ENCODE data around the gene CST5. TPM values are rescaled to one million over a fixed set of nuclear protein-coding genes. Genes with fewer than 3 reads are reported as not detected.

CST5 gene
- total RNA-seq, 1 donor from 2014 or later, result not detected

GRCh38 chr20:23856736-23857135 lies 22.8 kb downstream of the CST5 start:
- no peaks in the 10 kb centered on the region for H4K20me1 ChIP-seq (ENCODE audit: low read depth)
- H2AFZ ChIP-seq (replicated peaks), result no peak overlapping the region
- H3K9ac ChIP-seq, result no peak overlapping the region
- Mint-ChIP-seq H3K27me3 (ENCODE audit: insufficient read depth, low read depth) (peaks cover 16% of the 10 kb centered on the region), H3K36me3 (no peaks in the 10 kb centered on the region), H3K27ac (no peak overlapping the region), H3K9me3 (no peaks in the 10 kb centered on the region), H3K4me3 (no peak overlapping the region), H3K4me1 (peaks cover 16% of the 10 kb centered on the region)
- H3K4me1 ChIP-seq, result peaks cover 6% of the 10 kb centered on the region
- no peak overlapping the region for H3K27ac ChIP-seq
- DNase-seq (ENCODE audit: low spot score), result no peak
- no peak overlapping the region for H3K4me3 ChIP-seq
- no peaks in the 10 kb centered on the region for H3K9me3 ChIP-seq (ENCODE audit: low read depth)
- TF ChIP-seq EZH2 (IDR thresholded peaks at IDR 0.05) (no peak), CTCF (IDR thresholded peaks at IDR 0.05) (no peak)
- no peaks in the 10 kb centered on the region for H3F3A ChIP-seq (ENCODE audit: low read depth)
- no peak overlapping the region for H3K4me2 ChIP-seq
- H3K79me2 ChIP-seq (ENCODE audit: low read depth), result no peaks in the 10 kb centered on the region
- no peaks in the 10 kb centered on the region for H3K36me3 ChIP-seq
- no peaks in the 10 kb centered on the region for H3K27me3 ChIP-seq

- H3K4me1 Mint-ChIP-seq, result peaks cover 14% of the 10 kb centered on the region
These were observed 23.3 kb downstream of the CST5 start for GRCh38 chr20:23856226-23856625.

GRCh38 chr20:23841693-23842092 lies 37.9 kb downstream of the CST5 start:
- Mint-ChIP-seq H3K4me3 (no peak overlapping the region), H3K27me3 (ENCODE audit: insufficient read depth, low read depth) (peaks cover 2% of the 10 kb centered on the region), H3K36me3 (no peaks in the 10 kb centered on the region), H3K9me3 (peaks cover 6% of the 10 kb centered on the region), H3K27ac (no peak overlapping the region), H3K4me1 (no peaks in the 10 kb centered on the region)
- Histone ChIP-seq H3K9ac (no peak overlapping the region), H3K4me3 (no peak overlapping the region), H3K27me3 (no peaks in the 10 kb centered on the region), H3K4me2 (no peak overlapping the region), H3K79me2 (ENCODE audit: low read depth) (no peaks in the 10 kb centered on the region), H3K9me3 (ENCODE audit: low read depth) (no peaks in the 10 kb centered on the region), H3K27ac (no peak overlapping the region), H3K4me1 (no peaks in the 10 kb centered on the region), H2AFZ (replicated peaks) (no peak overlapping the region), H4K20me1 (ENCODE audit: low read depth) (no peaks in the 10 kb centered on the region), H3K36me3 (no peaks in the 10 kb centered on the region), H3F3A (ENCODE audit: low read depth) (no peaks in the 10 kb centered on the region)
- DNase-seq (ENCODE audit: low spot score), result no peak
- TF ChIP-seq EZH2phosphoT487 (IDR thresholded peaks at IDR 0.05), result no peak
- no peak for TF ChIP-seq EZH2 (IDR thresholded peaks at IDR 0.05)
- no peak for TF ChIP-seq CTCF (IDR thresholded peaks at IDR 0.05)

More at GRCh38 chr20:23856226-23856625, 23.3 kb downstream of the CST5 start:
- no peak for TF ChIP-seq EZH2 (IDR thresholded peaks at IDR 0.05)
- Mint-ChIP-seq H3K36me3 (no peaks in the 10 kb centered on the region), H3K4me3 (no peak overlapping the region), H3K27me3 (ENCODE audit: insufficient read depth, low read depth) (peaks cover 16% of the 10 kb centered on the region), H3K9me3 (no peaks in the 10 kb centered on the region), H3K27ac (peak overlapping the region; percentile 48)
- peaks cover 9% of the 10 kb centered on the region for H3K4me1 ChIP-seq
- DNase-seq (ENCODE audit: low spot score), result no peak
- H3K9me3 ChIP-seq (ENCODE audit: low read depth), result no peaks in the 10 kb centered on the region
- H3K9ac ChIP-seq, result no peak overlapping the region
- no peak overlapping the region for H2AFZ ChIP-seq (replicated peaks)
- no peak overlapping the region for H3K4me2 ChIP-seq
- no peaks in the 10 kb centered on the region for H3F3A ChIP-seq (ENCODE audit: low read depth)
- H3K79me2 ChIP-seq (ENCODE audit: low read depth), result no peaks in the 10 kb centered on the region
- H3K27ac ChIP-seq, result no peak overlapping the region
- H4K20me1 ChIP-seq (ENCODE audit: low read depth), result no peaks in the 10 kb centered on the region
- no peaks in the 10 kb centered on the region for H3K27me3 ChIP-seq
- H3K4me3 ChIP-seq, result no peak overlapping the region
- H3K36me3 ChIP-seq, result no peaks in the 10 kb centered on the region

GRCh38 chr20:23835716-23836115 lies 43.8 kb downstream of the CST5 start:
- H3K9me3 Mint-ChIP-seq, result peaks cover 9% of the 10 kb centered on the region
- H3K4me1 ChIP-seq, result no peaks in the 10 kb centered on the region
- H3K79me2 ChIP-seq (ENCODE audit: low read depth), result no peaks in the 10 kb centered on the region
- H2AFZ ChIP-seq (replicated peaks), result no peak overlapping the region
- no peaks in the 10 kb centered on the region for H3K4me1 Mint-ChIP-seq
- no peaks in the 10 kb centered on the region for H3K9me3 ChIP-seq (ENCODE audit: low read depth)
- no peaks in the 10 kb centered on the region for H4K20me1 ChIP-seq (ENCODE audit: low read depth)
- peaks cover 6% of the 10 kb centered on the region for H3K27me3 Mint-ChIP-seq (ENCODE audit: insufficient read depth, low read depth)
- no peak overlapping the region for H3K27ac ChIP-seq
- H3K4me3 Mint-ChIP-seq, result no peak overlapping the region
- no peak for DNase-seq (ENCODE audit: low spot score)
- H3K27ac Mint-ChIP-seq, result no peak overlapping the region
- TF ChIP-seq CTCF (IDR thresholded peaks at IDR 0.05) (no peak), EZH2 (IDR thresholded peaks at IDR 0.05) (no peak), EZH2phosphoT487 (IDR thresholded peaks at IDR 0.05) (no peak)
- no peaks in the 10 kb centered on the region for H3K27me3 ChIP-seq
- no peak overlapping the region for H3K4me2 ChIP-seq
- H3K9ac ChIP-seq, result no peak overlapping the region
- no peak overlapping the region for H3K4me3 ChIP-seq
- no peaks in the 10 kb centered on the region for H3F3A ChIP-seq (ENCODE audit: low read depth)
- H3K36me3 ChIP-seq, result no peaks in the 10 kb centered on the region
- no peaks in the 10 kb centered on the region for H3K36me3 Mint-ChIP-seq

All from neural progenitor cell (in vitro differentiated cells).